H1 (cell line): ENCODE measurements around the gene PHRF1. TPM values are rescaled to one million over a fixed set of nuclear protein-coding genes. Genes with fewer than 3 reads are reported as not detected.

Experiments used
- CTCF ChIA-PET: fragments of 300-600 bp; sonication (Branson Sonifier 250); formaldehyde crosslinking; loops from one replicate; lab custom pipeline; 2021; ENCODE audit not compliant: partially characterized antibody; lab: Charles Lee
- POLR2A ChIA-PET: fragments of 300-600 bp; sonication (Branson Sonifier 250); formaldehyde crosslinking; loops from one replicate; lab custom pipeline; 2021; ENCODE audit warnings: inconsistent platforms; ENCODE audit not compliant: partially characterized antibody; lab: Charles Lee
- DNase-seq, 2 experiments: peaks; one replicate each; pipeline versions ENCODE4 v3.0.0 to v3.0.0-alpha.2; 2010 to 2022; ENCODE audit warnings: low spot score in 2 of 2, low read depth in 1 of 2, mixed read lengths in 1 of 2
- FAIRE-seq: peaks from 2 replicates; lab custom pipeline; 2011; peaks lifted over from hg19 to GRCh38; lab: Jason Lieb, UNC
- H2AFZ ChIP-seq: 2 replicates; pipeline ENCODE4 v1.8.1; 2012; ENCODE audit warnings: low read length, inconsistent platforms
- H2AK5ac ChIP-seq: 2 replicates; pipeline ENCODE4 v1.6.1; 2013; ENCODE audit warnings: low read depth, low read length
- H2BK120ac ChIP-seq: replicated peaks from 2 replicates; pipeline ENCODE3; 2013; ENCODE audit warnings: low read depth, low read length, inconsistent platforms
- H2BK12ac ChIP-seq: 2 replicates; pipeline ENCODE4 v1.6.1; 2013; ENCODE audit warnings: low read depth, low read length
- H2BK15ac ChIP-seq: 2 replicates; pipeline ENCODE4 v1.6.1; 2013; ENCODE audit warnings: low read length
- H2BK20ac ChIP-seq: 2 replicates; pipeline ENCODE4 v1.6.1; 2013; ENCODE audit warnings: low read length
- H2BK5ac ChIP-seq: 2 replicates; pipeline ENCODE4 v1.6.1; 2013; ENCODE audit warnings: low read depth, low read length
- H3K14ac ChIP-seq: 2 replicates; pipeline ENCODE4 v1.6.1; 2013; ENCODE audit warnings: inconsistent platforms; ENCODE audit not compliant: insufficient read length
- H3K18ac ChIP-seq: 2 replicates; pipeline ENCODE4 v1.6.1; 2013; ENCODE audit warnings: low read length; ENCODE audit errors: extremely low read depth
- H3K23ac ChIP-seq: 2 replicates; pipeline ENCODE4 v1.6.1; 2013; ENCODE audit warnings: inconsistent platforms; ENCODE audit not compliant: insufficient read length
- H3K23me2 ChIP-seq: 2 replicates; pipeline ENCODE4 v1.6.1; 2013; ENCODE audit warnings: low read depth, low read length
- H3K27ac ChIP-seq: 2 replicates; pipeline ENCODE4 v1.6.1; 2011; ENCODE audit warnings: low read depth, low read length, inconsistent platforms
- H3K27me3 ChIP-seq, 4 experiments: replicated peaks in 1 of 4; 1 replicate in 1 of 4; 2 replicates in 3 of 4; pipeline versions ENCODE4 v1.6.1 to v1.8.1; 2011 to 2013; ENCODE audit warnings: low read length in 3 of 4, mild to moderate bottlenecking in 3 of 4, inconsistent platforms in 2 of 4, mixed read lengths in 2 of 4, moderate library complexity in 1 of 4; ENCODE audit not compliant: control insufficient read depth in 3 of 4, insufficient read depth in 3 of 4; ENCODE audit errors: extremely low read depth in 1 of 4
- H3K36me3 ChIP-seq, 4 experiments: 2 replicates each; pipeline versions ENCODE4 v1.6.1 to v1.8.1; 2011 to 2013; ENCODE audit warnings: mild to moderate bottlenecking in 4 of 4, low read length in 3 of 4, moderate library complexity in 2 of 4, control low read depth in 1 of 4, inconsistent platforms in 1 of 4; ENCODE audit not compliant: insufficient read depth in 4 of 4, control insufficient read depth in 2 of 4
- H3K4ac ChIP-seq: replicated peaks from 2 replicates; pipeline ENCODE3; 2013; ENCODE audit warnings: low read length, low read depth, mixed read lengths, inconsistent platforms; ENCODE audit not compliant: insufficient read length
- H3K4me1 ChIP-seq, 4 experiments: replicated peaks in 1 of 4; 1 replicate in 1 of 4; 2 replicates in 3 of 4; pipeline versions ENCODE4 v1.6.1 to v1.8.1; 2011 to 2013; ENCODE audit warnings: low read length in 3 of 4, inconsistent platforms in 2 of 4, mixed read lengths in 1 of 4; ENCODE audit not compliant: insufficient read depth in 4 of 4, control insufficient read depth in 3 of 4
- H3K4me2 ChIP-seq, 2 experiments: 2 replicates each; pipeline versions ENCODE4 v1.6.1 to v1.8.1; 2011 to 2013; ENCODE audit warnings: low read depth in 2 of 2, low read length in 2 of 2, control low read depth in 1 of 2, inconsistent platforms in 1 of 2, mild to moderate bottlenecking in 1 of 2; ENCODE audit not compliant: insufficient read depth in 1 of 2
- H3K4me3 ChIP-seq, 4 experiments: fragments of 200-600, 300-600 bp in 1 of 4; sonication (generic), shearing (Covaris generic), sonication (Bioruptor Twin) in 1 of 4; 2 replicates each; pipeline versions ENCODE4 v1.5.1 to v1.8.1; 2011 to 2016; ENCODE audit warnings: low read length in 4 of 4, low read depth in 3 of 4, control low read depth in 2 of 4, inconsistent platforms in 2 of 4, mild to moderate bottlenecking in 2 of 4, mixed read lengths in 1 of 4, moderate library complexity in 1 of 4; ENCODE audit not compliant: insufficient read depth in 2 of 4; ENCODE audit errors: extremely low read depth in 1 of 4
- H3K56ac ChIP-seq: replicated peaks from 2 replicates; pipeline ENCODE3; 2013; ENCODE audit warnings: low read depth, mild to moderate bottlenecking, mixed read lengths, low read length, inconsistent platforms; ENCODE audit not compliant: insufficient read length
- H3K79me1 ChIP-seq: 2 replicates; pipeline ENCODE4 v1.6.1; 2013; ENCODE audit warnings: low read depth, low read length, control low read depth
- H3K79me2 ChIP-seq, 2 experiments: 2 replicates each; pipeline versions ENCODE4 v1.6.1 to v1.8.1; 2012 to 2013; ENCODE audit warnings: low read length in 2 of 2, mild to moderate bottlenecking in 2 of 2, inconsistent platforms in 1 of 2; ENCODE audit not compliant: insufficient read depth in 2 of 2, control insufficient read depth in 1 of 2
- H3K9ac ChIP-seq, 4 experiments: replicated peaks in 1 of 4; 1 replicate in 1 of 4; 2 replicates in 3 of 4; pipeline versions ENCODE4 v1.6.1 to v1.8.1; 2011 to 2013; ENCODE audit warnings: low read depth in 3 of 4, low read length in 3 of 4, control low read depth in 2 of 4, mild to moderate bottlenecking in 2 of 4, moderate library complexity in 2 of 4, inconsistent platforms in 1 of 4; ENCODE audit errors: extremely low read depth in 1 of 4
- H3K9me3 ChIP-seq, 2 experiments: 2 replicates each; pipeline versions ENCODE4 v1.6.1 to v1.8.1; 2012 to 2013; ENCODE audit warnings: mild to moderate bottlenecking in 2 of 2, moderate library complexity in 2 of 2, control low read depth in 1 of 2, inconsistent platforms in 1 of 2, low read depth in 1 of 2, low read length in 1 of 2, mixed read lengths in 1 of 2; ENCODE audit not compliant: insufficient read depth in 2 of 2
- H4K20me1 ChIP-seq, 2 experiments: replicated peaks in 1 of 2; 2 replicates each; pipeline versions ENCODE3 to v1.8.1; 2011 to 2013; ENCODE audit warnings: inconsistent platforms in 2 of 2, low read length in 2 of 2, mild to moderate bottlenecking in 1 of 2; ENCODE audit not compliant: insufficient read depth in 2 of 2, control insufficient read depth in 1 of 2
- H4K5ac ChIP-seq: 2 replicates; pipeline ENCODE4 v1.6.1; 2013; ENCODE audit warnings: low read length, low read depth, mixed read lengths, inconsistent platforms; ENCODE audit not compliant: insufficient read length
- H4K8ac ChIP-seq: 2 replicates; pipeline ENCODE4 v1.8.0; 2013; ENCODE audit warnings: mild to moderate bottlenecking, moderate library complexity, low read length, inconsistent platforms; ENCODE audit not compliant: insufficient read depth; ENCODE audit errors: extremely low read depth
- H4K91ac ChIP-seq: replicated peaks from 2 replicates; pipeline ENCODE3; 2013; ENCODE audit warnings: low read length, mixed read lengths, inconsistent platforms; ENCODE audit not compliant: insufficient read length
- ATF3 ChIP-seq: IDR thresholded peaks from 2 replicates; pipeline ENCODE4 v1.6.1; 2011; ENCODE audit warnings: low read depth, mild to moderate bottlenecking, low read length; ENCODE audit not compliant: insufficient read depth
- CTBP2 ChIP-seq: IDR thresholded peaks from 2 replicates; pipeline ENCODE4 v1.7.0; 2011; ENCODE audit warnings: borderline replicate concordance, mild to moderate bottlenecking, moderate library complexity, mixed read lengths, low read length; ENCODE audit not compliant: insufficient read depth, insufficient read length
- EZH2 ChIP-seq: fragments of 200-600 bp; sonication (generic); IDR thresholded peaks from 2 replicates; pipeline ENCODE4 v1.7.1; 2012; ENCODE audit warnings: low read depth, mild to moderate bottlenecking, moderate library complexity, low read length, inconsistent platforms; ENCODE audit not compliant: severe bottlenecking
- FOSL1 ChIP-seq: IDR thresholded peaks from 2 replicates; pipeline ENCODE4 v1.6.1; 2011; ENCODE audit warnings: mild to moderate bottlenecking, low read depth, low read length, moderate library complexity; ENCODE audit not compliant: insufficient read depth
- GTF2F1 ChIP-seq: IDR thresholded peaks from 2 replicates; pipeline ENCODE4 v1.6.1; 2012; ENCODE audit warnings: low read depth, low read length, improper control_type of control experiment, borderline replicate concordance
- KDM5A ChIP-seq: fragments of 200-600 bp; IDR thresholded peaks from 2 replicates; pipeline ENCODE4 v1.7.1; 2012; ENCODE audit warnings: mild to moderate bottlenecking, low read length, inconsistent platforms, mixed read lengths
- NANOG ChIP-seq: IDR thresholded peaks from 2 replicates; pipeline ENCODE4 v1.6.1; 2011; ENCODE audit warnings: low read length, low read depth, mild to moderate bottlenecking, inconsistent platforms; ENCODE audit not compliant: insufficient read depth, poor library complexity, severe bottlenecking
- NRF1 ChIP-seq: IDR thresholded peaks from 2 replicates; pipeline ENCODE4 v1.6.1; 2011; ENCODE audit warnings: mild to moderate bottlenecking, low read depth, low read length, improper control_type of control experiment
- PHF8 ChIP-seq: fragments of 200-600 bp; sonication (generic); conservative IDR thresholded peaks from 2 replicates; pipeline ENCODE4 v1.7.1; 2012; ENCODE audit warnings: low read depth, mild to moderate bottlenecking, inconsistent platforms, low read length, moderate library complexity
- POU5F1 ChIP-seq: IDR thresholded peaks from 2 replicates; pipeline ENCODE4 v1.6.1; 2011; ENCODE audit warnings: low read depth, mild to moderate bottlenecking, low read length, moderate library complexity
- RNF2 ChIP-seq: fragments of 200-900, 300-1000 bp; sonication (generic); IDR thresholded peaks from 2 replicates; pipeline ENCODE4 v1.7.1; 2016; ENCODE audit warnings: borderline replicate concordance, low read depth, mild to moderate bottlenecking, antibody characterized with exemption, low read length; ENCODE audit not compliant: poor library complexity, severe bottlenecking; ENCODE audit errors: missing control alignments
- SP4 ChIP-seq: IDR thresholded peaks from 2 replicates; pipeline ENCODE4 v1.6.1; 2012; ENCODE audit warnings: low read length, inconsistent platforms
- WGBS, 2 experiments: shearing (Covaris generic) in 1 of 2; methylation state at CpG; one replicate each; pipeline versions ENCODE4 v1.1.6 to v1.1.7; 2013 to 2015; ENCODE audit warnings: low lambda C conversion rate in 2 of 2, mixed read lengths in 2 of 2, inconsistent platforms in 1 of 2, low coverage in 1 of 2, missing lambda C conversion rate in 1 of 2; ENCODE audit not compliant: insufficient replicate concordance in 2 of 2, insufficient coverage in 1 of 2, insufficient read length in 1 of 2; ENCODE audit errors: extremely low coverage in 1 of 2, missing lambda C conversion rate in 1 of 2; 5-methylcytosine and 5-hydroxymethylcytosine counted together
- polyA plus RNA-seq, 7 experiments: library from polyadenylated mRNA; depleted of rRNA in 3 of 7; stranded (reverse) in 5 of 7; unstranded in 2 of 7; fragments of >200 nt in 5 of 7; fragments of 200-250 nt in 2 of 7; gene quantifications; 1 replicate in 5 of 7; 2 replicates in 1 of 7; 4 replicates in 1 of 7; pipeline versions ENCODE4 v1.2.1 to v1.2.3, GENCODE V29; 2011 to 2013; ENCODE audit warnings: missing spikeins in 2 of 7, mixed read lengths in 2 of 7
- total RNA-seq: library from RNA; stranded (reverse); fragmentation: NEBNext Ultra II Directional; extraction: Animal tissue kit (Norgen Biotek cat#: 25700); gene quantifications from 2 replicates; pipeline ENCODE4 v1.2.1, GENCODE V29; 2021

PHRF1 gene
- total and polyA plus RNA-seq, 2 of the 8 experiments (the other 6 are each of a cell fraction or from before 2014, with no cell fraction given): 13.4 to 37.3 TPM

DNA sequence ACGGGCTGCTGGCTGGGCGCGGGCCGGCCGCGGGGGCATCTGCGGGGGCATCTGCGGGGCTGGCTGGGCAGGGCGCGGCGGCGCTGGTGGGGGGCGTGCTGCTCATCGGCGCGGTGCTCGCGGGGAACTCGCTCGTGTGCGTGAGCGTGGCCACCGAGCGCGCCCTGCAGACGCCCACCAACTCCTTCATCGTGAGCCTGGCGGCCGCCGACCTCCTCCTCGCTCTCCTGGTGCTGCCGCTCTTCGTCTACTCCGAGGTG lies 61.0 kb downstream of the PHRF1 start:
- Histone ChIP-seq H4K8ac (peak overlapping the region; percentile 53; the same call in 1 of the 2 replicates), H2AFZ (no peak overlapping the region), H3K4me1 (peaks cover 0 to 30% (median 20%) of the 10 kb centered on the region in 4 experiments; a peak in 6 of 7 replicates), H3K4ac (no peak overlapping the region), H4K20me1 (peaks cover 0 to 3% of the 10 kb centered on the region in 2 experiments), H3K18ac (peak overlapping the region; percentile 95), H3K4me2 (peak overlapping the region; percentile 81 to 91), H3K9me3 (no peaks in the 10 kb centered on the region), H3K79me1 (no peaks in the 10 kb centered on the region), H3K4me3 (peak overlapping the region; percentile 34 to 60 (median 48)), H4K5ac (no peak overlapping the region), H3K23ac (no peak overlapping the region), H3K56ac (no peak overlapping the region), H2BK120ac (no peak overlapping the region), H3K27me3 (peaks cover 21 to 49% (median 43%) of the 10 kb centered on the region in 4 experiments), H3K14ac (no peak overlapping the region), H2BK20ac (no peak overlapping the region), H3K9ac (peak overlapping the region in 3 of 4 experiments; percentile 25 to 35 (median 32); a peak in 3 of 7 replicates), H3K27ac (no peak overlapping the region), H4K91ac (peak overlapping the region; percentile 55), H2BK5ac (no peak overlapping the region), H3K79me2 (no peaks in the 10 kb centered on the region), H3K23me2 (peaks cover 21% of the 10 kb centered on the region; the same call in 1 of the 2 replicates), H2BK15ac (no peak overlapping the region), H2BK12ac (no peak overlapping the region), H2AK5ac (no peak overlapping the region), H3K36me3 (no peaks in the 10 kb centered on the region)
- 3% methylated on average over 21 of the region's 34 CpGs; no CpG with 5 or more reads in 1 of the 2 experiments for WGBS, 2 experiments
- FAIRE-seq (no peak), DNase-seq (no peak)
- CTCF ChIA-PET: interaction anchor here (1.0 to 2.0 kb wide), 3 partner anchors 8 to 93 kb away, joined by 3 to 10 read pairs (median 3); no protein-coding TSS in a partner anchor
- POLR2A ChIA-PET: interaction anchor here (1.1 to 3.6 kb wide), 10 partner anchors 10 to 129 kb away, joined by 3 to 20 read pairs (median 6); partner anchors contain the start of genes IRF7, SCT and TALDO1
- TF ChIP-seq POU5F1: no peak
- no peak for TF ChIP-seq PHF8
- TF ChIP-seq ATF3: no peak
- TF ChIP-seq RNF2: no peak
- no peak for TF ChIP-seq KDM5A
- TF ChIP-seq FOSL1: no peak
- no peak for TF ChIP-seq SP4
- no peak for TF ChIP-seq NRF1
- TF ChIP-seq EZH2: no peak
- no peak for TF ChIP-seq CTBP2
- TF ChIP-seq NANOG: no peak
- no peak for TF ChIP-seq GTF2F1
